K562 (cell line): Measurements from ENCODE around the gene PIK3C2A. TPM values are rescaled to one million over a fixed set of nuclear protein-coding genes. Genes with fewer than 3 reads are reported as not detected.
A peak's percentile ranks its signal among the peaks of the same experiment; 100 is the strongest.

Experiments used
- CBFA2T2 ChIP-seq: fragments of 450-650 bp; conservative IDR thresholded peaks from 2 replicates; pipeline ENCODE4 v1.6.1; 2017; ENCODE audit warnings: mild to moderate bottlenecking
- CBFA2T3 ChIP-seq: fragments of 450-650 bp; IDR thresholded peaks from 2 replicates; pipeline ENCODE4 v1.6.1; 2017
- EP400 ChIP-seq: fragments of 450-650 bp; IDR thresholded peaks from 2 replicates; pipeline ENCODE4 v1.6.1; 2017; ENCODE audit warnings: antibody characterized with exemption, mild to moderate bottlenecking, moderate library complexity
- FOXP1 ChIP-seq: sonication (generic); formaldehyde crosslinking; IDR thresholded peaks from 2 replicates; pipeline ENCODE4 v1.8.0; 2022; ENCODE audit warnings: mild to moderate bottlenecking, missing genetic modification reagents
- MTA3 ChIP-seq: fragments of 450-650 bp; formaldehyde crosslinking; IDR thresholded peaks from 2 replicates; pipeline ENCODE4 v1.6.1; 2017; ENCODE audit warnings: mild to moderate bottlenecking, borderline replicate concordance
- RB1 ChIP-seq: fragments of 450-650 bp; IDR thresholded peaks from 2 replicates; pipeline ENCODE4 v1.6.1; 2017; ENCODE audit warnings: low read depth, mild to moderate bottlenecking
- SRF ChIP-seq, 2 experiments: fragments of 250-450, 450-650 bp in 1 of 2; sonication (Bioruptor Pico) in 1 of 2; sonication (generic) in 1 of 2; formaldehyde crosslinking; IDR thresholded peaks; 2 replicates each; pipeline versions ENCODE4 v1.5.0 to v1.5.1; 2020 to 2022; ENCODE audit warnings: mild to moderate bottlenecking in 1 of 2, missing genetic modification reagents in 1 of 2
- THRAP3 ChIP-seq: fragments of 450-650 bp; IDR thresholded peaks from 2 replicates; pipeline ENCODE4 v1.6.1; 2016; ENCODE audit warnings: mild to moderate bottlenecking, inconsistent platforms, borderline replicate concordance
- TOE1 ChIP-seq, 2 experiments: fragments of 450-650 bp in 1 of 2; sonication (generic) in 1 of 2; formaldehyde crosslinking in 1 of 2; IDR thresholded peaks; 2 replicates each; pipeline versions ENCODE4 v1.7.1 to v1.8.0; 2016 to 2022; ENCODE audit warnings: borderline replicate concordance in 2 of 2, mild to moderate bottlenecking in 2 of 2, antibody characterized with exemption in 1 of 2, inconsistent platforms in 1 of 2, low read depth in 1 of 2, missing genetic modification reagents in 1 of 2, moderate library complexity in 1 of 2
- ZKSCAN1 ChIP-seq: fragments of 150-350 bp; IDR thresholded peaks from 2 replicates; pipeline ENCODE4 v1.6.1; 2016; ENCODE audit warnings: low read depth, low read length
- ZNF584 ChIP-seq: fragments of 200-800 bp; sonication (Bioruptor generic); IDR thresholded peaks from 2 replicates; pipeline ENCODE4 v1.6.1; 2016; ENCODE audit warnings: low read depth, mild to moderate bottlenecking, missing genetic modification characterization, missing compliant biosample characterization
- ZNF699 ChIP-seq: fragments of 250-450 bp; sonication (Bioruptor Pico); IDR thresholded peaks from 2 replicates; pipeline ENCODE4 v1.8.0; 2021; ENCODE audit warnings: mild to moderate bottlenecking, moderate library complexity; ENCODE audit not compliant: insufficient replicate concordance
- polyA plus RNA-seq, 8 experiments: library from polyadenylated mRNA; depleted of rRNA in 4 of 8; stranded (reverse) in 5 of 8; unstranded in 3 of 8; fragments of >200 nt; fragmentation: Nextera tagmentation in 2 of 8; fragmentation: Illumina TruSeq in 1 of 8; extraction: Ambion mirVana in 2 of 8; extraction: Trizol in 1 of 8; gene quantifications; 2 replicates each; pipeline versions ENCODE4 v1.2.1 to v1.2.3, GENCODE V29; 2011 to 2014; ENCODE audit warnings: inconsistent platforms in 1 of 8, missing spikeins in 1 of 8
- total RNA-seq, 7 experiments: library from RNA; depleted of rRNA in 6 of 7; stranded (reverse); fragments of >200 nt in 6 of 7; fragmentation: Illumina TruSeq in 2 of 7; extraction: Trizol in 2 of 7; gene quantifications; 2 replicates each; pipeline versions ENCODE4 v1.2.1 to v1.2.3, GENCODE V29; 2011 to 2021; ENCODE audit warnings: low replicate concordance in 1 of 7
- TF ChIP-seq, protein P1 (sequence below): fragments of 250-450 bp; sonication (Bioruptor Pico); IDR thresholded peaks from 2 replicates; pipeline ENCODE4 v1.6.1; 2021; ENCODE audit warnings: mild to moderate bottlenecking
- TF ChIP-seq, protein P2 (sequence below), 2 experiments: IDR thresholded peaks; 2 replicates each; pipeline ENCODE4 v1.6.1; 2012; ENCODE audit warnings: improper control_type of control experiment in 2 of 2, low read depth in 2 of 2, low read length in 2 of 2, borderline replicate concordance in 1 of 2
- TF ChIP-seq, protein P3 (sequence below), 2 experiments: fragments of 150-350 bp in 1 of 2; IDR thresholded peaks; 2 replicates each; pipeline ENCODE4 v1.6.1; 2012 to 2016; ENCODE audit warnings: low read depth in 2 of 2, low read length in 2 of 2, mild to moderate bottlenecking in 1 of 2, moderate library complexity in 1 of 2
- TF ChIP-seq, protein P4 (sequence below), 2 experiments: fragments of 450-650 bp; conservative IDR thresholded peaks; 2 replicates each; pipeline ENCODE4 v1.6.1; 2017; ENCODE audit warnings: mild to moderate bottlenecking in 2 of 2, moderate library complexity in 2 of 2

PIK3C2A gene
- total and polyA plus RNA-seq, 9 of the 15 experiments (the other 6 are each of a cell fraction or from before 2014, with no cell fraction given): 3.1 to 25.2 (median 15.6) TPM

DNA sequence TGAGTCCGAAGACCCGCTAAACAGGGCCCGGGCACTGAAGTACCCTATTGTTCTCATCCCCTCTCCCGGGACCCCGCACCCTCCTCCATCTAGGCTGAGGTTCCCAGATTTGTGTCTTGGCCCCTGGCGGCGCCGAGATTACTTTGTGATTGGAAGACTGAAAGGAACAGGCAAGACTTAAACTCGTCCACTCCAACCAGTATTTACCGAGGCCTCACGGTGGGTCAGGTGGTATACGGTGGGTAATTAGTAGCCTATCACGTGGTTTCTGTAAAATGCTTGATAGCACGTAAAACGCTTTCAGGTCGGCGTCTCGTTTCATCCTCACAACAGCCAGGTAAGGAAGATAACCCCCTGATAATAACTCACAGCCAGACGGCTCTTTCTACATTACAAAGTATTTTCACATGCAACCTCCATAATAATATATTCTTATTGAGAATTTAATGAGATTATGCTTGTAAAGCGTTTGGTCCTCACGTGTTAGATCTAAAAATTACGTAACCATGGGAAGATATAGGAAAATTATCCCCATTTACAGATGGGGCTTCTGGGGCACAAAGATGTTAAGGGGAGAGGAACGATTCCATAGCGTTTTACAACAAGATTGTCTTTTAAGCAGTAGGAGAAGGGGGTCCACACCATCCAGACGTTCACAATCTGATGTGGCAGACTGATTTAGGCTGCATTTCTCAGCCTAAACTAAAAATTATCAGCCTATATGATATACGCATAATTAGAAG, 642 bp upstream of the PIK3C2A start (continued):
- TF ChIP-seq MTA3: no peak
- TF ChIP-seq, protein P1, sequence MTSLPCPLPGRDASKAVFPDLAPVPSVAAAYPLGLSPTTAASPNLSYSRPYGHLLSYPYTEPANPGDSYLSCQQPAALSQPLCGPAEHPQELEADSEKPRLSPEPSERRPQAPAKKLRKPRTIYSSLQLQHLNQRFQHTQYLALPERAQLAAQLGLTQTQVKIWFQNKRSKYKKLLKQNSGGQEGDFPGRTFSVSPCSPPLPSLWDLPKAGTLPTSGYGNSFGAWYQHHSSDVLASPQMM: no peak
- TF ChIP-seq, protein P2, sequence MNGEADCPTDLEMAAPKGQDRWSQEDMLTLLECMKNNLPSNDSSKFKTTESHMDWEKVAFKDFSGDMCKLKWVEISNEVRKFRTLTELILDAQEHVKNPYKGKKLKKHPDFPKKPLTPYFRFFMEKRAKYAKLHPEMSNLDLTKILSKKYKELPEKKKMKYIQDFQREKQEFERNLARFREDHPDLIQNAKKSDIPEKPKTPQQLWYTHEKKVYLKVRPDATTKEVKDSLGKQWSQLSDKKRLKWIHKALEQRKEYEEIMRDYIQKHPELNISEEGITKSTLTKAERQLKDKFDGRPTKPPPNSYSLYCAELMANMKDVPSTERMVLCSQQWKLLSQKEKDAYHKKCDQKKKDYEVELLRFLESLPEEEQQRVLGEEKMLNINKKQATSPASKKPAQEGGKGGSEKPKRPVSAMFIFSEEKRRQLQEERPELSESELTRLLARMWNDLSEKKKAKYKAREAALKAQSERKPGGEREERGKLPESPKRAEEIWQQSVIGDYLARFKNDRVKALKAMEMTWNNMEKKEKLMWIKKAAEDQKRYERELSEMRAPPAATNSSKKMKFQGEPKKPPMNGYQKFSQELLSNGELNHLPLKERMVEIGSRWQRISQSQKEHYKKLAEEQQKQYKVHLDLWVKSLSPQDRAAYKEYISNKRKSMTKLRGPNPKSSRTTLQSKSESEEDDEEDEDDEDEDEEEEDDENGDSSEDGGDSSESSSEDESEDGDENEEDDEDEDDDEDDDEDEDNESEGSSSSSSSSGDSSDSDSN (IDR thresholded peaks at IDR 0.05; ENCODE audit: borderline replicate concordance in 1 of 2, low read depth in 2 of 2, low read length in 2 of 2): no peak
- no peak for TF ChIP-seq ZNF699
- TF ChIP-seq ZNF584 (CRISPR knock-in tag): no peak
- TF ChIP-seq SRF (CRISPR knock-in tag; IDR thresholded peaks at IDR 0.05): no peak
- no peak for TF ChIP-seq THRAP3
- TF ChIP-seq RB1: peak; percentile 1; the same call in 1 of the 2 replicates
- TF ChIP-seq, protein P3, sequence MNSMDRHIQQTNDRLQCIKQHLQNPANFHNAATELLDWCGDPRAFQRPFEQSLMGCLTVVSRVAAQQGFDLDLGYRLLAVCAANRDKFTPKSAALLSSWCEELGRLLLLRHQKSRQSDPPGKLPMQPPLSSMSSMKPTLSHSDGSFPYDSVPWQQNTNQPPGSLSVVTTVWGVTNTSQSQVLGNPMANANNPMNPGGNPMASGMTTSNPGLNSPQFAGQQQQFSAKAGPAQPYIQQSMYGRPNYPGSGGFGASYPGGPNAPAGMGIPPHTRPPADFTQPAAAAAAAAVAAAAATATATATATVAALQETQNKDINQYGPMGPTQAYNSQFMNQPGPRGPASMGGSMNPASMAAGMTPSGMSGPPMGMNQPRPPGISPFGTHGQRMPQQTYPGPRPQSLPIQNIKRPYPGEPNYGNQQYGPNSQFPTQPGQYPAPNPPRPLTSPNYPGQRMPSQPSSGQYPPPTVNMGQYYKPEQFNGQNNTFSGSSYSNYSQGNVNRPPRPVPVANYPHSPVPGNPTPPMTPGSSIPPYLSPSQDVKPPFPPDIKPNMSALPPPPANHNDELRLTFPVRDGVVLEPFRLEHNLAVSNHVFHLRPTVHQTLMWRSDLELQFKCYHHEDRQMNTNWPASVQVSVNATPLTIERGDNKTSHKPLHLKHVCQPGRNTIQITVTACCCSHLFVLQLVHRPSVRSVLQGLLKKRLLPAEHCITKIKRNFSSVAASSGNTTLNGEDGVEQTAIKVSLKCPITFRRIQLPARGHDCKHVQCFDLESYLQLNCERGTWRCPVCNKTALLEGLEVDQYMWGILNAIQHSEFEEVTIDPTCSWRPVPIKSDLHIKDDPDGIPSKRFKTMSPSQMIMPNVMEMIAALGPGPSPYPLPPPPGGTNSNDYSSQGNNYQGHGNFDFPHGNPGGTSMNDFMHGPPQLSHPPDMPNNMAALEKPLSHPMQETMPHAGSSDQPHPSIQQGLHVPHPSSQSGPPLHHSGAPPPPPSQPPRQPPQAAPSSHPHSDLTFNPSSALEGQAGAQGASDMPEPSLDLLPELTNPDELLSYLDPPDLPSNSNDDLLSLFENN (IDR thresholded peaks at IDR 0.05; ENCODE audit: low read depth in 2 of 2, low read length in 2 of 2): no peak
- 0 out of 2 replicates have a peak, but pooled peaks have one; percentile 13 for TF ChIP-seq CBFA2T3
- peak; percentile 66 for TF ChIP-seq EP400
- peak; percentile 88 for TF ChIP-seq TOE1 (IDR thresholded peaks at IDR 0.05; ENCODE audit: borderline replicate concordance)
- TF ChIP-seq TOE1 (CRISPR knock-in tag; IDR thresholded peaks at IDR 0.05; ENCODE audit: borderline replicate concordance, low read depth): no peak
- TF ChIP-seq, protein P4, sequence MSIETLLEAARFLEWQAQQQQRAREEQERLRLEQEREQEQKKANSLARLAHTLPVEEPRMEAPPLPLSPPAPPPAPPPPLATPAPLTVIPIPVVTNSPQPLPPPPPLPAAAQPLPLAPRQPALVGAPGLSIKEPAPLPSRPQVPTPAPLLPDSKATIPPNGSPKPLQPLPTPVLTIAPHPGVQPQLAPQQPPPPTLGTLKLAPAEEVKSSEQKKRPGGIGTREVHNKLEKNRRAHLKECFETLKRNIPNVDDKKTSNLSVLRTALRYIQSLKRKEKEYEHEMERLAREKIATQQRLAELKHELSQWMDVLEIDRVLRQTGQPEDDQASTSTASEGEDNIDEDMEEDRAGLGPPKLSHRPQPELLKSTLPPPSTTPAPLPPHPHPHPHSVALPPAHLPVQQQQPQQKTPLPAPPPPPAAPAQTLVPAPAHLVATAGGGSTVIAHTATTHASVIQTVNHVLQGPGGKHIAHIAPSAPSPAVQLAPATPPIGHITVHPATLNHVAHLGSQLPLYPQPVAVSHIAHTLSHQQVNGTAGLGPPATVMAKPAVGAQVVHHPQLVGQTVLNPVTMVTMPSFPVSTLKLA (conservative IDR thresholded peaks at IDR 0.05): peak; percentile 59 to 67
- peak; percentile 77 for TF ChIP-seq CBFA2T2
- TF ChIP-seq ZKSCAN1: no peak
- no peak for TF ChIP-seq FOXP1 (CRISPR knock-in tag)
